ENCODE results near the gene THOC2.

Gene THOC2

GRCh38 chrX:123756320-123756719 lies 23.5 kb upstream of the THOC2 start:
- FAIRE-seq (no peak), DNase-seq (ENCODE audit: insufficient read length, low spot score) (no peak)
- TF ChIP-seq CTCF (IDR thresholded peaks at IDR 0.05; ENCODE audit: insufficient read depth, missing control alignments): no peak

- FAIRE-seq (no peak), DNase-seq (ENCODE audit: insufficient read length, low spot score) (no peak)
- no peak for TF ChIP-seq CTCF (IDR thresholded peaks at IDR 0.05; ENCODE audit: insufficient read depth, missing control alignments)
These were observed 22.3 kb upstream of the THOC2 start for GRCh38 chrX:123755107-123755506.

- no peak for TF ChIP-seq CTCF (IDR thresholded peaks at IDR 0.05; ENCODE audit: insufficient read depth, missing control alignments)
- DNase-seq (ENCODE audit: insufficient read length, low spot score) (no peak), FAIRE-seq (no peak)
These were observed 21.0 kb upstream of the THOC2 start for GRCh38 chrX:123753656-123754350.

GRCh38 chrX:123749643-123750042 lies 16.8 kb upstream of the THOC2 start:
- no peak for TF ChIP-seq CTCF (IDR thresholded peaks at IDR 0.05; ENCODE audit: insufficient read depth, missing control alignments)
- DNase-seq (ENCODE audit: insufficient read length, low spot score) (no peak), FAIRE-seq (no peak)

GRCh38 chrX:123745511-123745910 lies 12.7 kb upstream of the THOC2 start:
- no peak for DNase-seq (ENCODE audit: insufficient read length, low spot score)
- no peak for TF ChIP-seq CTCF (IDR thresholded peaks at IDR 0.05; ENCODE audit: insufficient read depth, missing control alignments)
- no peak for FAIRE-seq

GRCh38 chrX:123743312-123743711 lies 10.5 kb upstream of the THOC2 start:
- no peak for TF ChIP-seq CTCF (IDR thresholded peaks at IDR 0.05; ENCODE audit: insufficient read depth, missing control alignments)
- DNase-seq (ENCODE audit: insufficient read length, low spot score) (no peak), FAIRE-seq (no peak)

- FAIRE-seq (no peak), DNase-seq (ENCODE audit: insufficient read length, low spot score) (no peak)
- TF ChIP-seq CTCF (IDR thresholded peaks at IDR 0.05; ENCODE audit: insufficient read depth, missing control alignments): no peak
These were observed 9.6 kb upstream of the THOC2 start for GRCh38 chrX:123742440-123742839.
